Mammary epithelial cell (primary cell): ENCODE data around the gene PDE8B.

Source experiments
- EZH2 ChIP-seq: IDR thresholded peaks from 2 replicates; pipeline ENCODE4 v1.6.1; 2012; ENCODE audit warnings: low read length, inconsistent platforms, borderline replicate concordance
- TF ChIP-seq, protein P1 (sequence below), 2 donors: IDR thresholded peaks in 1 of 2; conservative IDR thresholded peaks in 1 of 2; 2 replicates each; pipeline ENCODE4 v1.5.1; 2011 to 2012; ENCODE audit warnings: inconsistent platforms in 2 of 2, low read length in 2 of 2, mild to moderate bottlenecking in 2 of 2, control low read depth in 1 of 2, low read depth in 1 of 2; ENCODE audit not compliant: insufficient read depth in 1 of 2; ENCODE audit errors: extremely low read depth in 1 of 2

DNA sequence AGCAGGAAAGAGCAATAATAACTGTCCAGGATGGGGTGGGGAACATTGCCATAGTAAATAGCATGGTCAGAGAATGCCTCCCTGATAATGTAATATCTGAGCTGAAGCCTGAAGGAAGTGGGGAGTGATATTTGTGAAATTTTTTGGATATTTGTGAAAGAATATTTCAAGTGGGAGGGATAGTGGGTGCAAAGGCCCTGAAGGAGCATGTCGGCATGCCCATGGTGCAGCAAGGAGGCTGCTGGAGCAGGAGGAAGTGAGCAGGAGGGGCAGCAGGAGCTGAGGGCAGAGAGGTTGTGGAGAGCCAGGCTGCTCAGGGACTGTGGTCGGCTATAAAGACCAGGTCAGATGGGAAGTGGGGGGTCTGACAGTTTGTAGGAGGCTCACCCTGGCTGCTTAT is 21.1 kb upstream of the PDE8B start:
- TF ChIP-seq, protein P1, sequence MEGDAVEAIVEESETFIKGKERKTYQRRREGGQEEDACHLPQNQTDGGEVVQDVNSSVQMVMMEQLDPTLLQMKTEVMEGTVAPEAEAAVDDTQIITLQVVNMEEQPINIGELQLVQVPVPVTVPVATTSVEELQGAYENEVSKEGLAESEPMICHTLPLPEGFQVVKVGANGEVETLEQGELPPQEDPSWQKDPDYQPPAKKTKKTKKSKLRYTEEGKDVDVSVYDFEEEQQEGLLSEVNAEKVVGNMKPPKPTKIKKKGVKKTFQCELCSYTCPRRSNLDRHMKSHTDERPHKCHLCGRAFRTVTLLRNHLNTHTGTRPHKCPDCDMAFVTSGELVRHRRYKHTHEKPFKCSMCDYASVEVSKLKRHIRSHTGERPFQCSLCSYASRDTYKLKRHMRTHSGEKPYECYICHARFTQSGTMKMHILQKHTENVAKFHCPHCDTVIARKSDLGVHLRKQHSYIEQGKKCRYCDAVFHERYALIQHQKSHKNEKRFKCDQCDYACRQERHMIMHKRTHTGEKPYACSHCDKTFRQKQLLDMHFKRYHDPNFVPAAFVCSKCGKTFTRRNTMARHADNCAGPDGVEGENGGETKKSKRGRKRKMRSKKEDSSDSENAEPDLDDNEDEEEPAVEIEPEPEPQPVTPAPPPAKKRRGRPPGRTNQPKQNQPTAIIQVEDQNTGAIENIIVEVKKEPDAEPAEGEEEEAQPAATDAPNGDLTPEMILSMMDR (conservative IDR thresholded peaks at IDR 0.05 in 1 of 2, IDR thresholded peaks at IDR 0.05 in 1 of 2; ENCODE audit: extremely low read depth in 1 of 2, insufficient read depth in 1 of 2, low read depth in 1 of 2, low read length in 2 of 2) = no peak
- TF ChIP-seq EZH2 = no peak
